ENCODE data around the gene MRPS34.

MRPS34 gene

DNA sequence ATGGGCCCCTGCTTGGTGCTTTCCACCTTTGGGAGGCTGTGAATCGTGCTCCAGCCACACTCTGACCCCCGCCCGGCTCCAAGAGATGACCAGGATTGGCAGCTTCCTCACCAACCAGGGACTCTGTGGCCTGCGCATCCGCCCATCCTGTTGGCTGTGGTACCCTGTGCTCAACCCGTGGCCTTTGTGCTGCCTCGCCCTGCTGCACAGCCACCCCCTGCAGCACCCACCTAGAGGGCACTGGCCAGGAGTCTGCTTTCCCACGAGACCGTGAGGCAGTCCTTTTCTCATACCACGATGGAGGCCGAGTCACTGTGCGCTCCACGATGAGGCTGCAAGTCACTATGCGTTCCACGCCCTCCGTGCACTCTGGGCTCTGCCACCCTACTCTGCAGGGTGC is 21.0 kb downstream of the MRPS34 start:
- Histone ChIP-seq H3K36me3 (ENCODE audit: insufficient read depth, low read length) (peaks cover 60% of the 10 kb centered on the region), H3K4me2 (ENCODE audit: low read length) (no peak overlapping the region), H3K4me3 (ENCODE audit: low read depth, low read length, poor library complexity, severe bottlenecking) (no peak overlapping the region), H3K4me1 (ENCODE audit: insufficient read depth, low read length, severe bottlenecking) (no peaks in the 10 kb centered on the region), H2AFZ (ENCODE audit: low read length) (no peak overlapping the region), H3F3A (ENCODE audit: insufficient read depth, low read length) (no peaks in the 10 kb centered on the region), H3K79me2 (ENCODE audit: insufficient read depth, low read length) (no peaks in the 10 kb centered on the region), H3K27me3 (ENCODE audit: insufficient read depth, low read length) (no peaks in the 10 kb centered on the region), H3K9me3 (ENCODE audit: low read length) (no peaks in the 10 kb centered on the region), H3K27ac (ENCODE audit: low read depth, low read length, poor library complexity, severe bottlenecking) (no peak overlapping the region), H4K20me1 (ENCODE audit: insufficient read depth, low read length) (no peaks in the 10 kb centered on the region), H3K9ac (ENCODE audit: low read length) (no peak overlapping the region), H3K9me2 (ENCODE audit: low read depth, low read length) (no peaks in the 10 kb centered on the region)
- TF ChIP-seq, protein P1, sequence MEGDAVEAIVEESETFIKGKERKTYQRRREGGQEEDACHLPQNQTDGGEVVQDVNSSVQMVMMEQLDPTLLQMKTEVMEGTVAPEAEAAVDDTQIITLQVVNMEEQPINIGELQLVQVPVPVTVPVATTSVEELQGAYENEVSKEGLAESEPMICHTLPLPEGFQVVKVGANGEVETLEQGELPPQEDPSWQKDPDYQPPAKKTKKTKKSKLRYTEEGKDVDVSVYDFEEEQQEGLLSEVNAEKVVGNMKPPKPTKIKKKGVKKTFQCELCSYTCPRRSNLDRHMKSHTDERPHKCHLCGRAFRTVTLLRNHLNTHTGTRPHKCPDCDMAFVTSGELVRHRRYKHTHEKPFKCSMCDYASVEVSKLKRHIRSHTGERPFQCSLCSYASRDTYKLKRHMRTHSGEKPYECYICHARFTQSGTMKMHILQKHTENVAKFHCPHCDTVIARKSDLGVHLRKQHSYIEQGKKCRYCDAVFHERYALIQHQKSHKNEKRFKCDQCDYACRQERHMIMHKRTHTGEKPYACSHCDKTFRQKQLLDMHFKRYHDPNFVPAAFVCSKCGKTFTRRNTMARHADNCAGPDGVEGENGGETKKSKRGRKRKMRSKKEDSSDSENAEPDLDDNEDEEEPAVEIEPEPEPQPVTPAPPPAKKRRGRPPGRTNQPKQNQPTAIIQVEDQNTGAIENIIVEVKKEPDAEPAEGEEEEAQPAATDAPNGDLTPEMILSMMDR (IDR thresholded peaks at IDR 0.05; ENCODE audit: low read length) = no peak
- no peak for TF ChIP-seq EZH2 (IDR thresholded peaks at IDR 0.05; ENCODE audit: borderline replicate concordance, low read length)

DNA sequence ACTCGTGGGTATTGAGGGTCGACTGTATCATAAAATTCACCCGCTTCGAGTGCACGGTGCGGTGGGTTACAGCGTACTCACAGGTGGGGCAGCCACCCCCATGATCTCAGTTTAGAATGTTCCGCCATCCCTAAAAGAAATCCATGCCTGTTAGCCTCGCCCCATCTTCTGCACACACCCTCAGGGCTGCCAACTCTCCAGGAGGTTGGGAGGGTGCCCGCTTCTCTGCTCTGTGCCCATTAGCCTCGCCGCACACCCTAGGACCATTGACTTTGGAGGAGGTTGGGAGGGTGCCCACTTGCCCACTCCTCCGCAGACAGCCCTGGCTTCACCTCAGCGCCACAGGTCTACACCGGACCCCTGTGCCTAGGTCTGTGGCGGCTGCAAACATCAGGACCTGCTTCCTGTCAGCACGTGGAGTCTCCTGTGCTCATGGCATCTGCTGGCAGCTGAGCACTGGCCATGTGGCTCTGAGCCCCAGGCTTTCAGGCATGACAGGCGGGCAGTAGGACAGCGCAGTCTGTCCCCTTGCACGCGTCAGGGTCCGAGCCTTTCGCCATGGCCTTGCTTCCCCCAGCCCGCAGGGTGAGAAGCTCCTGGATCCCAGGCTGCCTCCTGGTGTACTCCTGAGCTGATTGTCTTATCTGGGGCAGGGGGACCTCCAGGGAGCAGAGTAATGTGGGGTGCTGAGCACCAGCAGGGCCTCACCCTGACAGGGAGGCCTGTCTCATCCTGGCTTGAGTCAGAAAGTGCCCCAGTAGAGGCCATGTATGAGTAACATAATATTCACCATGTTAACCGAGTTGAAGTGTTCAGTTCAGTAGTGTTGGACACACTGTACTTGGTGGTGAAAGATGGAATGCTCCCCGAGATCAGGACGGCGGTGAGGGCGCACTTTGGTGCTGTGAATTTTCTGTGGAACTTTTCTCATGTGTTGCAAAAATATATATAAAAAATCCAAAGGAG is 23.5 kb downstream of the MRPS34 start:
- no peak overlapping the region for H3K4me3 ChIP-seq (ENCODE audit: low read depth, low read length, poor library complexity, severe bottlenecking)
- H3K9me2 ChIP-seq (ENCODE audit: low read depth, low read length) = no peaks in the 10 kb centered on the region
- no peak for TF ChIP-seq EZH2 (IDR thresholded peaks at IDR 0.05; ENCODE audit: borderline replicate concordance, low read length)
- TF ChIP-seq, protein P1 (IDR thresholded peaks at IDR 0.05; ENCODE audit: low read length) = no peak
- H3K36me3 ChIP-seq (ENCODE audit: insufficient read depth, low read length) = peaks cover 60% of the 10 kb centered on the region
- H3K4me1 ChIP-seq (ENCODE audit: insufficient read depth, low read length, severe bottlenecking) = no peaks in the 10 kb centered on the region
- H3K27me3 ChIP-seq (ENCODE audit: insufficient read depth, low read length) = no peaks in the 10 kb centered on the region
- no peak overlapping the region for H2AFZ ChIP-seq (ENCODE audit: low read length)
- H3K9ac ChIP-seq (ENCODE audit: low read length) = no peak overlapping the region
- H3F3A ChIP-seq (ENCODE audit: insufficient read depth, low read length) = no peaks in the 10 kb centered on the region
- no peaks in the 10 kb centered on the region for H3K9me3 ChIP-seq (ENCODE audit: low read length)
- no peak overlapping the region for H3K4me2 ChIP-seq (ENCODE audit: low read length)
- no peaks in the 10 kb centered on the region for H3K79me2 ChIP-seq (ENCODE audit: insufficient read depth, low read length)
- H3K27ac ChIP-seq (ENCODE audit: low read depth, low read length, poor library complexity, severe bottlenecking) = no peak overlapping the region
- no peaks in the 10 kb centered on the region for H4K20me1 ChIP-seq (ENCODE audit: insufficient read depth, low read length)

DNA sequence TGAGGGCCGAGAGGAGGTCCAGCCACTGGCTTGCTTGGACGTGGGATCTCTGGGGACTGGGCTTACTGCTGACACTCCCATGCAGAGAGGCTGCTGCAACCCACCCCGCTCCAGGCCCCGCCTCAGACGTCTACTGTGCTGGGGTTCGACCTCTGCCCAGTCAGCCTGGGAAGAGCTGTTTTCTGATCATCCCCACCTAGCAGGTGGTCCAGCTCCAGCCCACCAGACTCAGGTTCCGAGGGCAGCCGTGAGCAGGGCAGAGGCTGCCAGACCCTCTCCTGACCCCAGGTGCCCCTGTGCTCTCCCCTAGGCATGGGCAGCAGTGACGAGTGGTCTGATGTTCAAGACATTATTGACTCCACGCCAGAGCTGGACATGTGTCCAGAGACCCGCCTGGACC is 25.0 kb downstream of the MRPS34 start:
- no peak overlapping the region for H3K27ac ChIP-seq (ENCODE audit: low read depth, low read length, poor library complexity, severe bottlenecking)
- no peak overlapping the region for H2AFZ ChIP-seq (ENCODE audit: low read length)
- H3K9me2 ChIP-seq (ENCODE audit: low read depth, low read length) = no peaks in the 10 kb centered on the region
- H3K4me2 ChIP-seq (ENCODE audit: low read length) = no peak overlapping the region
- no peaks in the 10 kb centered on the region for H3K27me3 ChIP-seq (ENCODE audit: insufficient read depth, low read length)
- peaks cover 67% of the 10 kb centered on the region for H3K36me3 ChIP-seq (ENCODE audit: insufficient read depth, low read length)
- no peak overlapping the region for H3K9ac ChIP-seq (ENCODE audit: low read length)
- H3K4me3 ChIP-seq (ENCODE audit: low read depth, low read length, poor library complexity, severe bottlenecking) = no peak overlapping the region
- H3K4me1 ChIP-seq (ENCODE audit: insufficient read depth, low read length, severe bottlenecking) = no peaks in the 10 kb centered on the region
- no peaks in the 10 kb centered on the region for H3K79me2 ChIP-seq (ENCODE audit: insufficient read depth, low read length)
- TF ChIP-seq, protein P1 (IDR thresholded peaks at IDR 0.05; ENCODE audit: low read length) = no peak
- TF ChIP-seq EZH2 (IDR thresholded peaks at IDR 0.05; ENCODE audit: borderline replicate concordance, low read length) = no peak
- H3K9me3 ChIP-seq (ENCODE audit: low read length) = no peaks in the 10 kb centered on the region
- H3F3A ChIP-seq (ENCODE audit: insufficient read depth, low read length) = no peaks in the 10 kb centered on the region
- H4K20me1 ChIP-seq (ENCODE audit: insufficient read depth, low read length) = no peaks in the 10 kb centered on the region

Data from OCI-LY1 (cell line).